Measurements from ENCODE around the gene ANKRD18A. TPM values are rescaled to one million over a fixed set of nuclear protein-coding genes. Genes with fewer than 3 reads are reported as not detected.

The ANKRD18A gene
- total RNA-seq, 2 experiments from 2014 or later, result 7.2 to 7.8 TPM

DNA sequence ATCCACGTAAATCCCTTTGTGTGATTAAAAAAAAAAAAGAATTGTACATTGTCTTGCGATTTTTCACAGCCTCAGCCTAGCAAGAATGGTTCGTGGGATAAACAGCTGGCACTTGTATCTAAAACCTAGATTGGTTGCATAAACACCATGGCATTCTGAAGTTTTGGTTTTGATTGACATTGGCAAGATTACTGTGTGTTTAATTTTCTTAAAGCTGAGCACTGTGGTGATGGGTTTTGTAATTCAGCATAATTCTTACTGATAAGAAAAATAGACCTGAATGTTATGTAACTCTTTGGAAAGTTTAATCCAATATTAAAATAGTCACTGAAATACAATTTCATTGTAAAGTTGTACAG lies 23.4 kb upstream of the ANKRD18A start:
- H3K36me3 Mint-ChIP-seq (ENCODE audit: low read depth), result no peaks in the 10 kb centered on the region
- intact Hi-C loops (cut with DNase I, micrococcal nuclease), result no loop called here
- no peak overlapping the region for H3K27ac Mint-ChIP-seq
- Histone ChIP-seq H3K4me1 (ENCODE audit: insufficient read depth, low read length) (no peaks in the 10 kb centered on the region), H3K36me3 (ENCODE audit: insufficient read depth, low read length) (no peaks in the 10 kb centered on the region), H3K27me3 (ENCODE audit: control insufficient read depth in 1 of 2, insufficient read depth in 2 of 2, low read length in 2 of 2) (peaks cover 0 to 4% of the 10 kb centered on the region in 2 experiments), H3K9me3 (ENCODE audit: control insufficient read depth in 1 of 2, insufficient read depth in 1 of 2, low read length in 2 of 2) (no peaks in the 10 kb centered on the region), H3K4me3 (ENCODE audit: low read length) (no peak overlapping the region), H3K27ac (ENCODE audit: low read depth in 1 of 2, low read length in 2 of 2) (no peak overlapping the region)
- no peak overlapping the region for H3K4me3 Mint-ChIP-seq
- no peaks in the 10 kb centered on the region for H3K4me1 Mint-ChIP-seq (ENCODE audit: low read depth)
- no peaks in the 10 kb centered on the region for H3K9me3 Mint-ChIP-seq
- TF ChIP-seq, protein P1, sequence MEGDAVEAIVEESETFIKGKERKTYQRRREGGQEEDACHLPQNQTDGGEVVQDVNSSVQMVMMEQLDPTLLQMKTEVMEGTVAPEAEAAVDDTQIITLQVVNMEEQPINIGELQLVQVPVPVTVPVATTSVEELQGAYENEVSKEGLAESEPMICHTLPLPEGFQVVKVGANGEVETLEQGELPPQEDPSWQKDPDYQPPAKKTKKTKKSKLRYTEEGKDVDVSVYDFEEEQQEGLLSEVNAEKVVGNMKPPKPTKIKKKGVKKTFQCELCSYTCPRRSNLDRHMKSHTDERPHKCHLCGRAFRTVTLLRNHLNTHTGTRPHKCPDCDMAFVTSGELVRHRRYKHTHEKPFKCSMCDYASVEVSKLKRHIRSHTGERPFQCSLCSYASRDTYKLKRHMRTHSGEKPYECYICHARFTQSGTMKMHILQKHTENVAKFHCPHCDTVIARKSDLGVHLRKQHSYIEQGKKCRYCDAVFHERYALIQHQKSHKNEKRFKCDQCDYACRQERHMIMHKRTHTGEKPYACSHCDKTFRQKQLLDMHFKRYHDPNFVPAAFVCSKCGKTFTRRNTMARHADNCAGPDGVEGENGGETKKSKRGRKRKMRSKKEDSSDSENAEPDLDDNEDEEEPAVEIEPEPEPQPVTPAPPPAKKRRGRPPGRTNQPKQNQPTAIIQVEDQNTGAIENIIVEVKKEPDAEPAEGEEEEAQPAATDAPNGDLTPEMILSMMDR (IDR thresholded peaks at IDR 0.05), result no peak
- POLR2A ChIA-PET, result no interaction called here
- CTCF ChIA-PET, result no interaction called here
- DNase-seq (no peak), ATAC-seq (ENCODE audit: poor library complexity) (no peak)
- H3K27me3 Mint-ChIP-seq, result peaks cover 24% of the 10 kb centered on the region

DNA sequence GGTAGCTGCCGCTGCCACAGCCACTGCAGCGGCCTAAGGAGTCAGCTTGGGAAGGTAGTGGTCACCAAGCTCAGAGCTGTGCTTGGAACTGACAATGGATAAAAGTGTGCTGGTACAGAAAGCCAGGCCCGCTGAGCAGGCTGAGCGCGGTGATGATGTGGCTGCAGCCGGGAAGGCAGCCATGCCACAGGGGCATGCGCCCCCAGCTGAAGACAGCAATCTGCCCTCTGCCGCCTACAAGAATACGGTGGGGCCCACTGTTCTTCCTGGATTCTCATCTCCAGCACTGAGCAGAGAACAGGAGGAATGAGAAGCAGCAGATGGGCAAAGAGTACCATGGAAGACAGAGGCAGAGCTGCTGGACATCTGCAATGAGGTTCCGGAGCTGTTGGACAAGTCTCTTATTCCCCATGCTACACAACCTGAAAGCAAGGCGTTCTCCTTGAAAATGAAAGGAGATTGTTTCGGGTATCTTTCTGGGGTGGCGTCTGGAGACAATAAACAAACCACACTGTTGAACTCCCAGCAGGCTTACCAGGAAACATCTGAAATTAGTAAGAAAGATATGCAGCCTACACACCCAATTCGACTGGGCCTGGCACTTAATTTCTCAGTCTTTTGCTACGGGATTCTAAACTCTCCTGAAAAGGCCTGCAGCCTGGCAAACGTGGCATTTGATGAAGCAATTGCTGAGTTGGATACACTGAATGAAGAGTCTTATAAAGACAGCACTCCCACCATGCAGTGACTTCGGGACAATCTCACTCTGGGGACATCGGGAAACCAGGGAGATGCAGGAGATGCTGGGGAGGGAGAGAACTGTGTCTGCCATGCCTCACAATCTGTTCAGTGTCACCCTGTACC lies 22.8 kb upstream of the ANKRD18A start:
- Histone ChIP-seq H3K9me3 (ENCODE audit: control insufficient read depth in 1 of 2, insufficient read depth in 1 of 2, low read length in 2 of 2) (no peaks in the 10 kb centered on the region), H3K4me1 (ENCODE audit: insufficient read depth, low read length) (no peaks in the 10 kb centered on the region), H3K27ac (ENCODE audit: low read depth in 1 of 2, low read length in 2 of 2) (no peak overlapping the region), H3K4me3 (ENCODE audit: low read length) (no peak overlapping the region), H3K36me3 (ENCODE audit: insufficient read depth, low read length) (no peaks in the 10 kb centered on the region), H3K27me3 (ENCODE audit: control insufficient read depth in 1 of 2, insufficient read depth in 2 of 2, low read length in 2 of 2) (peaks cover 0 to 4% of the 10 kb centered on the region in 2 experiments)
- Mint-ChIP-seq H3K27ac (no peak overlapping the region), H3K4me1 (ENCODE audit: low read depth) (no peaks in the 10 kb centered on the region), H3K27me3 (peaks cover 25% of the 10 kb centered on the region), H3K36me3 (ENCODE audit: low read depth) (no peaks in the 10 kb centered on the region), H3K4me3 (no peak overlapping the region), H3K9me3 (no peaks in the 10 kb centered on the region)
- intact Hi-C loops (cut with DNase I, micrococcal nuclease), result loop anchor here in 1 of 2 experiments (1.0 kb wide), 1 partner anchor 23 kb away; the partner anchor contains the start of gene ANKRD18A
- ATAC-seq (ENCODE audit: poor library complexity), result no peak
- no peak for DNase-seq
- TF ChIP-seq, protein P1 (IDR thresholded peaks at IDR 0.05), result peak; percentile 4
- POLR2A ChIA-PET, result no interaction called here
- CTCF ChIA-PET, result interaction anchor here (0.5 kb wide), 1 partner anchor 419 kb away, joined by 3 read pairs; no protein-coding TSS in a partner anchor

DNA sequence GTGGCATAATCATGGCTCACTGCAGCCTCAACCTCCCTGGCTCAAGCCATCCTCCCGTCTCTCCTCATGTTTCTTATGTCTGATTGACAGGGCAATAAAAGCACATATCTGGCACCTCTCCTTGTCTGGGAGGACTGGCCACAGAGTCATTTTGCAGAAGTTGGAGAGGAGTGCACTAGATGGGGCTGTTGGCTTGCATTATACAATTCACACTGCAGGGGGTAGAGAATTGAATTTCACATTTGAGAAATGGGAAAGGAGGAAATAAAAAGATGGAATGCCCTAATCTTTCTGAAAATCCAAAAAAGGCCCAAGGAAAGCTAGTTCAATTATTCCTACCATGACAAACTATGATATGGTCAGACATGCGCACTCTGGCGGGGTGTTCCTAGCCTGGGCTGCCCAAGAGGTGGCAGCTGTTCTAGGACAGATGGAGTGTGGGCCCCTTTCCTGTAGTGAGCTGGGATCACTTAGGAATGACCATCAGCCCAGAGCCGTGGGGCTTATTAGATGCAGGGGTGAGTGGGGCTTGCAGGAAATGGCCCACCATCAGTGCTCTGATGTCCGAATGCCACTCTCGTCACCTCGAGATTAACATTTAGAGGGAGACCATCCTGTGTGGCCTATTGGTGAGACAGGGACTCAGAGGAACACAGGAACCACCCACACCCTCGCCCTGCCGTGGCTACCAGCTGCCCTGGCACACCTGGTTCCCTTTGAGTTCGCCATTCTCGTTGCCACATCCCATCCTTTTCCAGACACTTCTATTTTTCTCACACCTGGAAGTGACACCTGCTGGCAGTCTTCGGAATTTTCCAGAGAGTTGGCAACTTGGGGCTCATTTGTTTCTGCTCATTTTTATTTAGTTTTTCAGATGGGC lies 21.8 kb upstream of the ANKRD18A start:
- Mint-ChIP-seq H3K27ac (no peak overlapping the region), H3K27me3 (peaks cover 20% of the 10 kb centered on the region), H3K9me3 (no peaks in the 10 kb centered on the region), H3K4me3 (no peak overlapping the region), H3K36me3 (ENCODE audit: low read depth) (no peaks in the 10 kb centered on the region), H3K4me1 (ENCODE audit: low read depth) (no peaks in the 10 kb centered on the region)
- Histone ChIP-seq H3K36me3 (ENCODE audit: insufficient read depth, low read length) (no peaks in the 10 kb centered on the region), H3K27me3 (ENCODE audit: control insufficient read depth in 1 of 2, insufficient read depth in 2 of 2, low read length in 2 of 2) (peaks cover 0 to 4% of the 10 kb centered on the region in 2 experiments), H3K9me3 (ENCODE audit: control insufficient read depth in 1 of 2, insufficient read depth in 1 of 2, low read length in 2 of 2) (no peaks in the 10 kb centered on the region), H3K4me3 (ENCODE audit: low read length) (no peak overlapping the region), H3K4me1 (ENCODE audit: insufficient read depth, low read length) (no peaks in the 10 kb centered on the region), H3K27ac (ENCODE audit: low read depth in 1 of 2, low read length in 2 of 2) (no peak overlapping the region)
- ATAC-seq (ENCODE audit: poor library complexity), result no peak
- DNase-seq, result peak in 3 of 14 experiments; percentile 9 to 15 (median 13)
- POLR2A ChIA-PET, result no interaction called here
- CTCF ChIA-PET, result interaction anchor here (0.5 kb wide), 1 partner anchor 420 kb away, joined by 3 read pairs; no protein-coding TSS in a partner anchor
- TF ChIP-seq, protein P1 (IDR thresholded peaks at IDR 0.05), result peak; percentile 41
- intact Hi-C loops (cut with DNase I, micrococcal nuclease), result loop anchor here in 1 of 2 experiments (1.0 kb wide), 1 partner anchor 22 kb away; the partner anchor contains the start of gene ANKRD18A

All from CD4-positive, alpha-beta T cell (primary cell).